BLaER1 treated with 17β-estradiol and CSF1 and Interleukin-3, amounts not matched to agents 10 nM and 100 nM (cell line): Measurements from ENCODE around the gene SOX4.

Experiments
- H3K27ac ChIP-seq, 11 experiments: shearing (Covaris generic); formaldehyde crosslinking; 2 replicates each; pipeline ENCODE4 v1.8.1; 2022
- H3K27me3 ChIP-seq, 11 experiments: shearing (Covaris generic); formaldehyde crosslinking; 2 replicates each; pipeline ENCODE4 v1.8.1; 2022
- H3K36me3 ChIP-seq, 11 experiments: shearing (Covaris generic); formaldehyde crosslinking; 2 replicates each; pipeline ENCODE4 v1.8.1; 2022
- H3K4me1 ChIP-seq, 10 experiments: shearing (Covaris generic); formaldehyde crosslinking; 2 replicates each; pipeline ENCODE4 v1.8.1; 2022
- H3K4me2 ChIP-seq, 11 experiments: shearing (Covaris generic); formaldehyde crosslinking; 2 replicates each; pipeline ENCODE4 v1.8.1; 2022
- H3K4me3 ChIP-seq, 10 experiments: shearing (Covaris generic); formaldehyde crosslinking; 2 replicates each; pipeline ENCODE4 v1.8.1; 2022
- H3K9ac ChIP-seq, 11 experiments: shearing (Covaris generic); formaldehyde crosslinking; 2 replicates each; pipeline ENCODE4 v1.8.1; 2022
- H3K9me3 ChIP-seq, 11 experiments: shearing (Covaris generic); formaldehyde crosslinking; replicated peaks in 1 of 11; 2 replicates each; pipeline ENCODE4 v1.8.1; 2022
- H4K20me1 ChIP-seq, 11 experiments: shearing (Covaris generic); formaldehyde crosslinking; 2 replicates each; pipeline ENCODE4 v1.8.1; 2022
- Cebpa-rat ChIP-seq, 11 experiments: shearing (Covaris generic); IDR thresholded peaks; 2 replicates each; pipeline ENCODE4 v1.8.1; 2022

SOX4 gene

DNA sequence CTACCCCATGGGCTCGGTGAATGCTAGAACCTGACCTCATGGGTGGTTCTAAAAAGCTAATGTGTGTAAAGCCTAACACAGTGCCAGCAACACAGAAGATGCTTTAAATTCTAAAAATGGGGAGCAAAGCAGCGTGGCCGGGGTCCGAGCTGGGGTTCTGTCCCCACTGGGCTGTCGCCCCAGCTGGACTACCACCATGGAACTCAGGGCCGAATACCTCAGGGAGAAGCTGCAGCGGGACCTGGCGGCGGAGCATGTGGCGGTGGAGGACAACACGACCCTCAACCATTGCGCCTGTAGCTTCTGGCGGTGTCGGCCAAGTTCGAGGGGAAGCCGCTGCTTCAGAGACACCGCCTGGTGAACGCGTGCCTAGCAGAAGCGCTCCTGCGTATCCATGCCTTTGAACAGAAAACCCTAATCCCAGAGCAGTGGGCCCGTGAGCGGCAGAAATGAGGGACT, 8.4 kb downstream of the SOX4 start:
- no peaks in the 10 kb centered on the region for H3K27me3 ChIP-seq
- H4K20me1 ChIP-seq, result peaks cover 0 to 31% (median 22%) of the 10 kb centered on the region in 11 experiments; a peak in 15 of 22 replicates
- H3K9ac ChIP-seq, result peak overlapping the region in 6 of 11 experiments; percentile 68 to 99 (median 69); a peak in 9 of 22 replicates
- TF ChIP-seq Cebpa-rat (IDR thresholded peaks at IDR 0.05), result 0 out of 22 replicates have a peak, but pooled peaks of 1 of the 11 experiments have one; percentile 14
- H3K4me1 ChIP-seq, result peaks cover 50 to 81% (median 75%) of the 10 kb centered on the region in 10 experiments
- H3K36me3 ChIP-seq, result peaks cover 0 to 55% (median 41%) of the 10 kb centered on the region in 11 experiments; a peak in 15 of 22 replicates
- H3K27ac ChIP-seq, result peak overlapping the region in 8 of 11 experiments; percentile 93 to 99 (median 98); a peak in 15 of 22 replicates
- H3K4me2 ChIP-seq, result peak overlapping the region in 9 of 11 experiments; percentile 72 to 94 (median 90); a peak in 18 of 22 replicates
- H3K9me3 ChIP-seq, result peaks cover 0 to 34% (median 18%) of the 10 kb centered on the region in 11 experiments; a peak in 18 of 22 replicates
- peak overlapping the region in 1 of 10 experiments; percentile 29; a peak in 1 of 20 replicates for H3K4me3 ChIP-seq

- no peak for TF ChIP-seq Cebpa-rat (IDR thresholded peaks at IDR 0.05)
- Histone ChIP-seq H3K9me3 (peaks cover 0 to 48% (median 32%) of the 10 kb centered on the region in 11 experiments; a peak in 19 of 22 replicates), H3K27me3 (no peaks in the 10 kb centered on the region), H4K20me1 (peaks cover 0 to 18% (median 10%) of the 10 kb centered on the region in 11 experiments; a peak in 15 of 22 replicates), H3K4me2 (peak overlapping the region; percentile 38 to 94 (median 89)), H3K4me3 (peak overlapping the region in 3 of 10 experiments; percentile 11 to 36 (median 32); a peak in 2 of 20 replicates), H3K36me3 (peaks cover 0 to 51% (median 32%) of the 10 kb centered on the region in 11 experiments; a peak in 15 of 22 replicates), H3K9ac (peak overlapping the region in 9 of 11 experiments; percentile 16 to 99 (median 68); a peak in 18 of 22 replicates), H3K4me1 (peaks cover 48 to 81% (median 74%) of the 10 kb centered on the region in 10 experiments), H3K27ac (peak overlapping the region in 10 of 11 experiments; percentile 19 to 99 (median 97); a peak in 19 of 22 replicates)
These were observed 9.8 kb downstream of the SOX4 start for GRCh38 chr6:21603082-21603952.

GRCh38 chr6:21604081-21604480, 10.5 kb downstream of the SOX4 start:
- peak overlapping the region; percentile 38 to 94 (median 89) for H3K4me2 ChIP-seq
- peak overlapping the region in 3 of 10 experiments; percentile 14 to 25 (median 18); a peak in 3 of 20 replicates for H3K4me3 ChIP-seq

DNA sequence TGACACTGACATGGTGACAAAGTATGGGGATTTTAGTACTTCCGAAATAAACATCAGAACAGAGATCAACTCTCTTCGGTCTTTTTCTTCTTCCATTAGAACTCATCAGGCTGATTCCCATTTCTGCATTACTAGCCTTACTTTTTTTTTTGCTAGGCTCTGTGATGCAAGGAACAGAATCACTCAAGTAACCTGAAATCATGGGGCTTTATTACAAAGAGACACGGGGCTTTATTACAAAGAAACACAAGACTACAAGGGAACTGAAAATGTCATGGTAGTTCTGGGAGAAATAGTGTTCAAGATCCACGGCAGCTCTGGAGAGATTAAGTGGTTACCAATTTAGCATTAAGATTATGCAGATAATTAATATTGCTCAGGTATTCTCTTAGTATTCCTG, 11.6 kb downstream of the SOX4 start:
- peaks cover 41 to 69% (median 64%) of the 10 kb centered on the region in 10 experiments for H3K4me1 ChIP-seq
- H3K9me3 ChIP-seq, result peaks cover 0 to 64% (median 50%) of the 10 kb centered on the region in 11 experiments; a peak in 19 of 22 replicates
- H3K27ac ChIP-seq, result peak overlapping the region in 9 of 11 experiments; percentile 19 to 99 (median 97); a peak in 16 of 22 replicates
- H3K4me3 ChIP-seq, result peak overlapping the region in 1 of 10 experiments; percentile 25; a peak in 1 of 20 replicates
- H3K9ac ChIP-seq, result peak overlapping the region in 7 of 11 experiments; percentile 12 to 99 (median 68); a peak in 12 of 22 replicates
- H3K27me3 ChIP-seq, result no peaks in the 10 kb centered on the region
- peaks cover 0 to 33% (median 15%) of the 10 kb centered on the region in 11 experiments; a peak in 12 of 22 replicates for H3K36me3 ChIP-seq
- peak overlapping the region; percentile 38 to 94 (median 89); a peak in 20 of 22 replicates for H3K4me2 ChIP-seq
- no peaks in the 10 kb centered on the region for H4K20me1 ChIP-seq
- TF ChIP-seq Cebpa-rat (IDR thresholded peaks at IDR 0.05), result no peak

More at GRCh38 chr6:21604081-21604480, 10.5 kb downstream of the SOX4 start:
- peaks cover 0 to 55% (median 39%) of the 10 kb centered on the region in 11 experiments; a peak in 19 of 22 replicates for H3K9me3 ChIP-seq
- H3K27me3 ChIP-seq, result no peaks in the 10 kb centered on the region
- no peak for TF ChIP-seq Cebpa-rat (IDR thresholded peaks at IDR 0.05)
- H4K20me1 ChIP-seq, result peaks cover 0 to 10% (median 3%) of the 10 kb centered on the region in 11 experiments; a peak in 11 of 22 replicates
- H3K27ac ChIP-seq, result peak overlapping the region in 10 of 11 experiments; percentile 19 to 99 (median 97); a peak in 19 of 22 replicates
- H3K9ac ChIP-seq, result peak overlapping the region in 9 of 11 experiments; percentile 16 to 99 (median 68); a peak in 17 of 22 replicates
- H3K4me1 ChIP-seq, result peaks cover 40 to 76% (median 69%) of the 10 kb centered on the region in 10 experiments
- H3K36me3 ChIP-seq, result peaks cover 0 to 43% (median 24%) of the 10 kb centered on the region in 11 experiments; a peak in 14 of 22 replicates

GRCh38 chr6:21608601-21609000, 15.1 kb downstream of the SOX4 start:
- Histone ChIP-seq H3K36me3 (peaks cover 0 to 10% (median 0%) of the 10 kb centered on the region in 11 experiments; a peak in 2 of 22 replicates), H3K9ac (no peak overlapping the region), H4K20me1 (no peaks in the 10 kb centered on the region), H3K9me3 (peaks cover 0 to 57% (median 44%) of the 10 kb centered on the region in 11 experiments; a peak in 19 of 22 replicates), H3K4me2 (no peak overlapping the region), H3K4me1 (peaks cover 36 to 45% (median 40%) of the 10 kb centered on the region in 10 experiments), H3K4me3 (no peak overlapping the region), H3K27me3 (no peaks in the 10 kb centered on the region), H3K27ac (no peak overlapping the region)
- no peak for TF ChIP-seq Cebpa-rat (IDR thresholded peaks at IDR 0.05)

DNA sequence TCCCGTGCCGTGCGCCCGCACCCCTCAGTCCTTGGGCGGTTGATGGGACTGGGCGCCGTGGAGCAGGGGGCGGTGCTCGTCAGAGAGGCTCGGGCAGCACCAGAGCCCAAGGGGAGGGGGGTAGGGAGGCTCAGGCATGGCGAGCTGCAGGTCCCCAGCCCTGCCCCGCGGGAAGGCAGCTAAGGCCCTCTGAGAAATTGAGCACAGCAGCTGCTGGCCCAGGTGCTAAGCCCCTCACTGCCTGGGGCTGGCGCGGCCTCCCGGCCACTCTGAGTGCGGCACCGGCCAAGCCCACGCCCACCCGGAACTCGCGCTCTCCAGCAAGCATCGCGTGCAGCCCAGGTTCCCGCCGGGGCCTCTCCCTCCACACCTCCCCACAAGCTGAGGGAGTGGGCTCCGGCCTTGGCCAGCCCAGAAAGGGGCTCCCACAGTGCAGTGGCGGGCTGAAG, 16.4 kb downstream of the SOX4 start:
- Histone ChIP-seq H3K36me3 (peaks cover 0 to 10% (median 0%) of the 10 kb centered on the region in 11 experiments; a peak in 2 of 22 replicates), H3K27me3 (no peaks in the 10 kb centered on the region), H3K27ac (peak overlapping the region in 9 of 11 experiments; percentile 48 to 67 (median 57); a peak in 19 of 22 replicates), H3K9ac (peak overlapping the region in 2 of 11 experiments; percentile 3 to 20; a peak in 2 of 22 replicates), H3K4me3 (peak overlapping the region in 1 of 10 experiments; percentile 18; a peak in 2 of 20 replicates), H3K9me3 (peaks cover 0 to 57% (median 44%) of the 10 kb centered on the region in 11 experiments; a peak in 19 of 22 replicates), H3K4me1 (peaks cover 25 to 38% (median 32%) of the 10 kb centered on the region in 10 experiments), H4K20me1 (no peaks in the 10 kb centered on the region), H3K4me2 (peak overlapping the region; percentile 34 to 83 (median 54); a peak in 17 of 22 replicates)
- TF ChIP-seq Cebpa-rat (IDR thresholded peaks at IDR 0.05), result no peak

GRCh38 chr6:21610341-21610740, 16.8 kb downstream of the SOX4 start:
- H3K4me2 ChIP-seq, result peak overlapping the region; percentile 34 to 83 (median 54); a peak in 17 of 22 replicates
- peaks cover 0 to 57% (median 44%) of the 10 kb centered on the region in 11 experiments; a peak in 19 of 22 replicates for H3K9me3 ChIP-seq
- no peaks in the 10 kb centered on the region for H4K20me1 ChIP-seq
- no peaks in the 10 kb centered on the region for H3K27me3 ChIP-seq
- H3K4me3 ChIP-seq, result no peak overlapping the region
- peaks cover 25 to 38% (median 32%) of the 10 kb centered on the region in 10 experiments for H3K4me1 ChIP-seq
- peak overlapping the region in 9 of 11 experiments; percentile 48 to 67 (median 57); a peak in 19 of 22 replicates for H3K27ac ChIP-seq
- H3K9ac ChIP-seq, result peak overlapping the region in 3 of 11 experiments; percentile 3 to 20 (median 15); a peak in 2 of 22 replicates
- no peak for TF ChIP-seq Cebpa-rat (IDR thresholded peaks at IDR 0.05)
- H3K36me3 ChIP-seq, result peaks cover 0 to 10% (median 0%) of the 10 kb centered on the region in 11 experiments; a peak in 2 of 22 replicates
